Measurements from ENCODE around the gene SMG6. TPM values are rescaled to one million over a fixed set of nuclear protein-coding genes. Genes with fewer than 3 reads are reported as not detected.
A peak's percentile ranks its signal among the peaks of the same experiment; 100 is the strongest.

The SMG6 gene
- total RNA-seq, 1 donor from 2014 or later, result 9.2 TPM

- FAIRE-seq (no peak), DNase-seq (ENCODE audit: low read depth) (no peak)
- no peak for TF ChIP-seq CTCF (IDR thresholded peaks at IDR 0.05; ENCODE audit: insufficient read depth, low read length, severe bottlenecking)
- Histone ChIP-seq H3K36me3 (ENCODE audit: control insufficient read depth, insufficient read depth, low read length) (peaks cover 3% of the 10 kb centered on the region), H3K4me3 (ENCODE audit: low read depth, low read length) (no peak overlapping the region), H3K27me3 (ENCODE audit: control insufficient read depth, insufficient read depth, low read length) (no peaks in the 10 kb centered on the region)
Measured at GRCh38 chr17:2089021-2089422, 214.6 kb downstream of the SMG6 start.

GRCh38 chr17:2087597-2088211 lies 215.9 kb downstream of the SMG6 start:
- DNase-seq (ENCODE audit: low read depth), result no peak
- TF ChIP-seq CTCF (IDR thresholded peaks at IDR 0.05; ENCODE audit: insufficient read depth, low read length, severe bottlenecking), result no peak
- FAIRE-seq, result peak; percentile 32
- Histone ChIP-seq H3K27me3 (ENCODE audit: control insufficient read depth, insufficient read depth, low read length) (no peaks in the 10 kb centered on the region), H3K36me3 (ENCODE audit: control insufficient read depth, insufficient read depth, low read length) (peaks cover 4% of the 10 kb centered on the region), H3K4me3 (ENCODE audit: low read depth, low read length) (no peak overlapping the region)

- peaks cover 14% of the 10 kb centered on the region for H3K36me3 ChIP-seq (ENCODE audit: control insufficient read depth, insufficient read depth, low read length)
- TF ChIP-seq CTCF (IDR thresholded peaks at IDR 0.05; ENCODE audit: insufficient read depth, low read length, severe bottlenecking), result no peak
- DNase-seq (ENCODE audit: low read depth) (no peak), FAIRE-seq (peak; percentile 85)
- no peak overlapping the region for H3K4me3 ChIP-seq (ENCODE audit: low read depth, low read length)
- no peaks in the 10 kb centered on the region for H3K27me3 ChIP-seq (ENCODE audit: control insufficient read depth, insufficient read depth, low read length)
Measured at GRCh38 chr17:2086306-2086705, 217.3 kb downstream of the SMG6 start.

- DNase-seq (ENCODE audit: low read depth) (no peak), FAIRE-seq (no peak)
- H3K4me3 ChIP-seq (ENCODE audit: low read depth, low read length), result no peak overlapping the region
- TF ChIP-seq CTCF (IDR thresholded peaks at IDR 0.05; ENCODE audit: insufficient read depth, low read length, severe bottlenecking), result no peak
- peaks cover 18% of the 10 kb centered on the region for H3K36me3 ChIP-seq (ENCODE audit: control insufficient read depth, insufficient read depth, low read length)
- H3K27me3 ChIP-seq (ENCODE audit: control insufficient read depth, insufficient read depth, low read length), result no peaks in the 10 kb centered on the region
Measured at GRCh38 chr17:2085648-2085949, 218.0 kb downstream of the SMG6 start.

GRCh38 chr17:2084766-2085647 lies 218.6 kb downstream of the SMG6 start:
- no peaks in the 10 kb centered on the region for H3K27me3 ChIP-seq (ENCODE audit: control insufficient read depth, insufficient read depth, low read length)
- TF ChIP-seq CTCF (IDR thresholded peaks at IDR 0.05; ENCODE audit: insufficient read depth, low read length, severe bottlenecking), result no peak
- H3K4me3 ChIP-seq (ENCODE audit: low read depth, low read length), result no peak overlapping the region
- peak; percentile 60 for DNase-seq (ENCODE audit: low read depth)
- FAIRE-seq, result peak; percentile 76
- peaks cover 18% of the 10 kb centered on the region for H3K36me3 ChIP-seq (ENCODE audit: control insufficient read depth, insufficient read depth, low read length)

Measured in bronchial epithelial cell (primary cell).